Mesothelial cell of epicardium (in vitro differentiated cells): Measurements from ENCODE around the gene ORC5. TPM values are rescaled to one million over a fixed set of nuclear protein-coding genes. Genes with fewer than 3 reads are reported as not detected.

Experiments used
- DNase-seq, 2 experiments: peaks; one replicate each; pipeline ENCODE4 v3.0.0; 2021; ENCODE audit warnings: low spot score in 2 of 2; ENCODE audit not compliant: unreplicated experiment in 2 of 2
- H3K27ac Mint-ChIP-seq: 2 replicates; pipeline ENCODE4 v1.8.0; 2021; ENCODE audit warnings: mixed read lengths
- H3K27me3 Mint-ChIP-seq: 2 replicates; pipeline ENCODE4 v1.8.0; 2021; ENCODE audit warnings: low read depth, mixed read lengths
- H3K36me3 Mint-ChIP-seq: 2 replicates; pipeline ENCODE4 v1.8.0; 2021; ENCODE audit warnings: mixed read lengths
- H3K4me1 Mint-ChIP-seq: 2 replicates; pipeline ENCODE4 v1.8.0; 2021; ENCODE audit warnings: mixed read lengths
- H3K4me3 Mint-ChIP-seq: 2 replicates; pipeline ENCODE4 v1.8.0; 2021; ENCODE audit warnings: mild to moderate bottlenecking, moderate library complexity, mixed read lengths
- H3K9me3 Mint-ChIP-seq: 2 replicates; pipeline ENCODE4 v1.8.0; 2021; ENCODE audit warnings: mixed read lengths
- total RNA-seq: library from RNA; stranded (reverse); gene quantifications from 3 replicates; pipeline ENCODE4 v1.2.1, GENCODE V29; 2021
- TF ChIP-seq, protein P1 (sequence below): fragments of 200-600 bp; sonication (generic); IDR thresholded peaks from one replicate; pipeline ENCODE4 v1.5.0; 2021; ENCODE audit warnings: antibody characterized with exemption; ENCODE audit not compliant: unreplicated experiment

Gene ORC5
- total RNA-seq, 1 donor from 2014 or later: 24.8 TPM

DNA sequence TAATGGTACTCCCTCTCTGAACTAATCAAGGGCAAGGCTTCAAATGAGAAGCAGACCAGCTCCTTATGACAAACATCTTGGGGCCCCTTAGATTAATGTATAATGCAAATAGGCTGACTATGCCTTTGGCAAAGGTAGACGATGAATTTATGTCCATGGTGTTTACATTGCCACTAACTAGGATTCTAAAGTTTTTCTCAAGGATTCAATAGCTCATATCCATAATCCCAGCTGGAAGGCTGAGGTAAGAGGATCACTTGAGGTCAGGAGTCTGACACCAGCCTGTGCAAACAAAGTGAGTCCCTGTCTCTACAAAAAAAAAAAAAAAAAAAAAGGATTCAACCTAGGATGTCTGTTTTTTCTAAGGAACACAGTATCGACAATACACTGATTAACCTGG lies 96.5 kb downstream of the ORC5 start:
- peak overlapping the region; percentile 88 for H3K27ac Mint-ChIP-seq
- H3K36me3 Mint-ChIP-seq: no peaks in the 10 kb centered on the region
- H3K4me3 Mint-ChIP-seq: no peak overlapping the region
- H3K27me3 Mint-ChIP-seq: no peaks in the 10 kb centered on the region
- TF ChIP-seq, protein P1, sequence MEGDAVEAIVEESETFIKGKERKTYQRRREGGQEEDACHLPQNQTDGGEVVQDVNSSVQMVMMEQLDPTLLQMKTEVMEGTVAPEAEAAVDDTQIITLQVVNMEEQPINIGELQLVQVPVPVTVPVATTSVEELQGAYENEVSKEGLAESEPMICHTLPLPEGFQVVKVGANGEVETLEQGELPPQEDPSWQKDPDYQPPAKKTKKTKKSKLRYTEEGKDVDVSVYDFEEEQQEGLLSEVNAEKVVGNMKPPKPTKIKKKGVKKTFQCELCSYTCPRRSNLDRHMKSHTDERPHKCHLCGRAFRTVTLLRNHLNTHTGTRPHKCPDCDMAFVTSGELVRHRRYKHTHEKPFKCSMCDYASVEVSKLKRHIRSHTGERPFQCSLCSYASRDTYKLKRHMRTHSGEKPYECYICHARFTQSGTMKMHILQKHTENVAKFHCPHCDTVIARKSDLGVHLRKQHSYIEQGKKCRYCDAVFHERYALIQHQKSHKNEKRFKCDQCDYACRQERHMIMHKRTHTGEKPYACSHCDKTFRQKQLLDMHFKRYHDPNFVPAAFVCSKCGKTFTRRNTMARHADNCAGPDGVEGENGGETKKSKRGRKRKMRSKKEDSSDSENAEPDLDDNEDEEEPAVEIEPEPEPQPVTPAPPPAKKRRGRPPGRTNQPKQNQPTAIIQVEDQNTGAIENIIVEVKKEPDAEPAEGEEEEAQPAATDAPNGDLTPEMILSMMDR: no peak
- DNase-seq: no peak
- peaks cover 6% of the 10 kb centered on the region for H3K9me3 Mint-ChIP-seq
- H3K4me1 Mint-ChIP-seq: peaks cover 8% of the 10 kb centered on the region

DNA sequence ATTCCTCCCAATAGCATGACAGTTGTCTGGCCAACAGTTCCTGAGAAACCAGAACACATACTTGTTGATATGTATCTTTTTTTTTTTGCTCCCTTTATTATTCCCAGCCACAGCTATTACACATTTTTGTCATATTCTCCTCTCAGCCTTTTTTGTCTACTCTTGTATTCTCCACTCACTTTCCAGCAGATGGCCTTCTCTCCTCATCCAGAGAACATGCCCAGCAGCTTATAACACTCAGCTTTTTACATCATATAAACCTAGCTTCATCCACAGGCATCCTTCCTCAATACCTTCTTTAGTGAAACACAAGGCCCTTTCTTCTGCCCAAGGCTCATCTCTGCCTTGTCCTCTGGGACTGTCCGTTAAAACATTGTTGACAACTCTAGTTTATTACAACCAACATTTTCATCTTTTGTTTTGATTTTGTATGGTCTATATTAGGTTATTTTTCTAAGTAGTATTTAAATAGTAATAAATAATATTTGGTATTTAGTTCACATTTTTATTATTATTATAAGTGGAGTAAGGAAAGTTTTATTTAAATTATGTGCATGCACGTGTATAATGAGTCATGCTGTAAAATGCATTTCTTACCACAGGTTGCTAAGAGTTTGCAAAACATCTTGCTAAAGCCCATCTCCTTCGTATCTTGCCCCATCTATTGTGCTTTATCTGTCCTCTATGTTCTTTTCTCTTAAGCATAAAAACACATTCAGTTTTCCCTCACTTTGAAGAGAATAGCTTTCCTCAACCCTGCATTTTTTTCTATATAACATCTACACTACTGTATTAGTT lies 101.5 kb downstream of the ORC5 start:
- H3K4me3 Mint-ChIP-seq: no peak overlapping the region
- TF ChIP-seq, protein P1: no peak
- H3K36me3 Mint-ChIP-seq: no peaks in the 10 kb centered on the region
- no peak overlapping the region for H3K27ac Mint-ChIP-seq
- DNase-seq: no peak
- peaks cover 7% of the 10 kb centered on the region for H3K27me3 Mint-ChIP-seq
- peaks cover 6% of the 10 kb centered on the region for H3K9me3 Mint-ChIP-seq
- peaks cover 6% of the 10 kb centered on the region for H3K4me1 Mint-ChIP-seq

DNA sequence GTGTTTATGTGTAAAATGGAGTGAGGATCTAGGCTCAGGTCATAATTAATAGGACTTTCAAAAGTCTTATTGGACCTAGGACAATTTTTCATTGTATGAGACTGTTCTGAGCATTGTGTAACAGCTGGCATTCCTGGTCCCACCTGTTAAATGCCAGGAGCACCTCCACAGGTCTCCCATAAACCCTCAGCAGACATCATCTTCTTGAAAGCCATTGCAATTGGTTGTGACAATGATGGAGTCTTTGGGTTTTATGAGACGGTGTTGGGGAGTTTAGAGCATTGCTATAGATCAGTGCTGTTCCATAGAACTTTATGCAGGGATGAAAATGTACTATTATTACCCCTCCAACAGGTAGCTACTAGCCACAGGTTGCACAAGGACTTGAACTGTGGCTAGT lies 108.9 kb downstream of the ORC5 start:
- H3K9me3 Mint-ChIP-seq: no peaks in the 10 kb centered on the region
- TF ChIP-seq, protein P1: no peak
- no peaks in the 10 kb centered on the region for H3K4me1 Mint-ChIP-seq
- H3K27ac Mint-ChIP-seq: no peak overlapping the region
- H3K27me3 Mint-ChIP-seq: peaks cover 7% of the 10 kb centered on the region
- no peak for DNase-seq
- H3K36me3 Mint-ChIP-seq: no peaks in the 10 kb centered on the region
- H3K4me3 Mint-ChIP-seq: no peak overlapping the region

DNA sequence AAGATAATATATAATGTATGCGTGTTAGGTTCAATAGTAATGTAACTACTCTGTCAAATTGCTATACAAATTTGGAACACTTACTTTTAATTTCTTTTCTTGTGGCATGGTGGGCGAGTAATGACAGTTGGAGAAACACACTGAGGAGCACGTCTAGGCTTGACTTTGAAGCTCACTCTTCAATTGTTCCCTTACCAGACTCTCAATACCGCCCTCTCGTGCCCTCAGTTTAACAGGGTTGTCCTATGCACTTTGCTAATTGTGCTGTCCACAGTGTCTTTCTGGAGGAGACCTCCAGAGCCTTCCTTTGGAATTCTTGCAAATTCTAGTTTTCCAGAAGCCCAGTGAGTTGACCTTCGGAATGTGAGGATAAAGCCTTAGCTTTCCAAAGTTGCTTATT lies 111.1 kb downstream of the ORC5 start:
- H3K4me3 Mint-ChIP-seq: no peak overlapping the region
- H3K27me3 Mint-ChIP-seq: peaks cover 20% of the 10 kb centered on the region
- H3K4me1 Mint-ChIP-seq: no peaks in the 10 kb centered on the region
- no peaks in the 10 kb centered on the region for H3K9me3 Mint-ChIP-seq
- H3K36me3 Mint-ChIP-seq: no peaks in the 10 kb centered on the region
- no peak for DNase-seq
- TF ChIP-seq, protein P1: no peak
- no peak overlapping the region for H3K27ac Mint-ChIP-seq

DNA sequence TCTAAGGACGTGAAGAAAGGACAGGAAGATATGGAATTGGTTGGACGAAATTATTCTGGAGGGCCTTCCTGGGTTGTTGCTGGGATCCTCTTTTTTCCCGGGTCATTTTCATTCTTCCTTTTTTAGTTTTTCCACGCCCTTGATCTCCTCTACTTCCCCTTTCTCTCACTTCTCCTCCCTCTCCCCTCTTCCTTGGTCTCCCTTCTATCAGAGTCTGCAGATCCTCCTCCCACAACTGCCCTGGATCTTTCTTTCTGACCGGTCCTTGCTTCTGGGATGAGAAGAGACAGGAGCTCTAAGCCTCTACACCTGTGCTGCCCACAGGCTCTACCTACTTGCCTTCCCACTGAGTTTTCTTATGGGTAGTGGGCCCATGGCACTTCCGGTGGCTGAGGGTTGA lies 114.7 kb downstream of the ORC5 start:
- Mint-ChIP-seq H3K27me3 (peaks cover 35% of the 10 kb centered on the region), H3K9me3 (no peaks in the 10 kb centered on the region), H3K4me3 (no peak overlapping the region), H3K4me1 (peaks cover 3% of the 10 kb centered on the region), H3K36me3 (no peaks in the 10 kb centered on the region), H3K27ac (no peak overlapping the region)
- no peak for DNase-seq
- TF ChIP-seq, protein P1: no peak
